AG04449 (cell line): ENCODE results near the gene SAC3D1.

Source experiments
- CTCF ChIA-PET: fragments of 350-600 bp; formaldehyde crosslinking; extraction: SDS; loops from one replicate; lab custom pipeline; 2021; ENCODE audit warnings: antibody characterized with exemption; lab: Yijun Ruan, JAX
- POLR2A ChIA-PET: fragments of 400-600, 350-600 bp; formaldehyde crosslinking; extraction: SDS; loops from one replicate; lab custom pipeline; 2020; ENCODE audit warnings: antibody characterized with exemption, inconsistent platforms; lab: Yijun Ruan, JAX
- DNase-seq: peaks from one replicate; pipeline ENCODE4 v3.0.0-alpha.2; 2010; ENCODE audit warnings: low read depth, low spot score
- H3K4me3 ChIP-seq: 2 replicates; pipeline ENCODE4 v1.5.1; 2011; ENCODE audit warnings: low read depth, mild to moderate bottlenecking, control low read depth, low read length
- TF ChIP-seq, protein P1 (sequence below): IDR thresholded peaks from one replicate; pipeline ENCODE4 v1.5.1; 2011; ENCODE audit warnings: mild to moderate bottlenecking, moderate library complexity, low read length, control low read depth, inconsistent platforms; ENCODE audit not compliant: insufficient read depth; ENCODE audit errors: missing control alignments

SAC3D1 gene

DNA sequence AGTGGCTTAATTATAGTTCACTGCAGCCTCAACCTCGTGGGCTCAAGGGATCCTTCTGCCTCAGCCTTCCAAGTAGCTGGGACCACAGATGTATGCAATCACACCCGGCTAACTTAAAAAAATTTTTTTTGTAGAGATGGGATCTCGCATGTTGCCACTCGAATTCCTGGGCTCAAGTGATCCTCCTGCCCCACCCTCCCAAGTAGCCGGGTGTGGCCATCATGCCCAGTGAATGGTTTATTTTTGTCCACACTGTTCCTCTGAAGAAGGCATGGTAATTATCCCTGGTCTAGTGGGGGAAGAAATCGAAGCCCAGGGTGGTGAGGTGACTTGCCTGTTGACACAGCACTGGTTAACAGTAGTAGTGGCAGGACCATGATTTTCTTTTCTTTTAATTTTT, 1.9 kb downstream of the SAC3D1 start:
- no peak for DNase-seq
- POLR2A ChIA-PET = interaction anchor here (0.6 kb wide), 1 partner anchor 25 kb away, joined by 3 read pairs; no protein-coding TSS in a partner anchor
- CTCF ChIA-PET = interaction anchor here (1.2 to 1.5 kb wide), 2 partner anchors 14 to 29 kb away, joined by 4 to 5 read pairs; partner anchors contain the start of gene ARL2
- no peak overlapping the region for H3K4me3 ChIP-seq
- TF ChIP-seq, protein P1, sequence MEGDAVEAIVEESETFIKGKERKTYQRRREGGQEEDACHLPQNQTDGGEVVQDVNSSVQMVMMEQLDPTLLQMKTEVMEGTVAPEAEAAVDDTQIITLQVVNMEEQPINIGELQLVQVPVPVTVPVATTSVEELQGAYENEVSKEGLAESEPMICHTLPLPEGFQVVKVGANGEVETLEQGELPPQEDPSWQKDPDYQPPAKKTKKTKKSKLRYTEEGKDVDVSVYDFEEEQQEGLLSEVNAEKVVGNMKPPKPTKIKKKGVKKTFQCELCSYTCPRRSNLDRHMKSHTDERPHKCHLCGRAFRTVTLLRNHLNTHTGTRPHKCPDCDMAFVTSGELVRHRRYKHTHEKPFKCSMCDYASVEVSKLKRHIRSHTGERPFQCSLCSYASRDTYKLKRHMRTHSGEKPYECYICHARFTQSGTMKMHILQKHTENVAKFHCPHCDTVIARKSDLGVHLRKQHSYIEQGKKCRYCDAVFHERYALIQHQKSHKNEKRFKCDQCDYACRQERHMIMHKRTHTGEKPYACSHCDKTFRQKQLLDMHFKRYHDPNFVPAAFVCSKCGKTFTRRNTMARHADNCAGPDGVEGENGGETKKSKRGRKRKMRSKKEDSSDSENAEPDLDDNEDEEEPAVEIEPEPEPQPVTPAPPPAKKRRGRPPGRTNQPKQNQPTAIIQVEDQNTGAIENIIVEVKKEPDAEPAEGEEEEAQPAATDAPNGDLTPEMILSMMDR = no peak

DNA sequence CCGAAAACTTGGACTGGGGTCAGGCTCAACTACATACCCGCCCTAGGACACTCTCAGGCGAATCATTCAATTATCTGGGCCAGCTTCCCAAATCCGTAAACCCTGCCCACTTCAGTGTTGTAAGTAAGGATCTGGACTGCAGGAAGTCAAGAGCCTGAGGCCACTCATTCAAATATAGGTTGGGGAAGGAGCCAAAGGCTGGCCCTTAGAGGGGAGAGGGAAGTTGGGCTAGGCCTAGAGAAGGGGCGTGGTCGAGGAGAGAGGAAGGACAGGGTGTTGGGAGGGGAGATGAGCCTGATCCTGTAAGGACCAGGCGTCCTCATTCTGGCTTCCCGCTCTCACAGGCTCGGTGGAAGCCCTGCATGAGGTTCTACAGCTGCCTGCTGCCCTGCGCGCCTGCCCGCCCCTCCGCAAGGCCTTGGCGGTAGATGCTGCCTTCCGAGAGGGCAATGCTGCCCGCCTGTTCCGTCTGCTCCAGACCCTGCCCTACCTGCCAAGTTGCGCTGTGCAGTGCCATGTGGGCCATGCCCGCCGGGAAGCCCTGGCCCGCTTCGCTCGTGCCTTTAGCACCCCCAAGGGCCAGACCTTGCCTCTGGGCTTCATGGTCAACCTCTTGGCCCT, 3.0 kb downstream of the SAC3D1 start:
- DNase-seq = no peak
- H3K4me3 ChIP-seq = no peak overlapping the region
- CTCF ChIA-PET = interaction anchor here (1.2 to 1.5 kb wide), 2 partner anchors 15 to 30 kb away, joined by 4 to 5 read pairs; partner anchors contain the start of gene ARL2
- POLR2A ChIA-PET = no interaction called here
- TF ChIP-seq, protein P1 = no peak

DNA sequence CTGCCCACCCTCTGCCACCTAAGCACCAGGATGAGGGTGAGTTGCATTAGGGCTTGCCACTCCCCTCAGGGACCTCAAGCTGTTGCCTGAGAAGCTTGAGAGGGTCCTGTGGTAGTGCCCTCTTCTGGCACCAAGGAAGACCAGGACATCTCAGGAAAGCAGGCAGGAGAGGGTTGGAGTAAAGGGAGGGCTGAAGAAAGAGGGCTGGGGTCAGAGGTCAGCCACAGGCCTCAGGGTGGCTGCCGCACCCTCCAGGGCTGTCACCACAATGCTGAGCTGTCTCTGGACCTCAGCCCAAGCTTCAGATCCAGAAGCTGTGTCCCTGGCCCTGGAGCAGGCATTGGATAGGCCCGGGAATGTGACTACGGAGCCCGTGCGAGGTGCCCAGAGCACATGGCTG, 4.1 kb downstream of the SAC3D1 start:
- DNase-seq = no peak
- ChIA-PET CTCF (no interaction called here), POLR2A (no interaction called here)
- no peak overlapping the region for H3K4me3 ChIP-seq
- TF ChIP-seq, protein P1 = no peak

DNA sequence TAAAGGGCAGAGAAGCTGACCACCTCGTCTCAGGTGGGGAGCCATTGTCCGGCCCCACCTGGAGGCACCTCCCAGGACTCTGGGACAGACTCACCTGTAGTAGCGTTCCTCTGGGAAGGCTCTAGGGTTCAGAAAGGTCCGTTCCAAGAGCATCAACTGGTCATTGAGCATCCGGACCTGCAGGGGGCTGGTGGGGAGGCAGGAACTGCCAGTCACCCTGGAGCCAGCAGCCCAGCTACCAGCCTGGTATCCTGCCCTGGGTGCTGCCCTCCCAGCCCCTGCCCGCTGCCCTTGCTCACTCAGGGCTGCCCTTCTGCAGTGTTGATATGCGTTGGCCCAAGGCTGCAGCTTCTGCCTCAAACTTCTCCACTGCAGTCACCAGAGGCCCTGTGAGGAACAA, 4.7 kb downstream of the SAC3D1 start:
- H3K4me3 ChIP-seq = no peak overlapping the region
- ChIA-PET POLR2A (no interaction called here), CTCF (no interaction called here)
- no peak for DNase-seq
- TF ChIP-seq, protein P1 = no peak

DNA sequence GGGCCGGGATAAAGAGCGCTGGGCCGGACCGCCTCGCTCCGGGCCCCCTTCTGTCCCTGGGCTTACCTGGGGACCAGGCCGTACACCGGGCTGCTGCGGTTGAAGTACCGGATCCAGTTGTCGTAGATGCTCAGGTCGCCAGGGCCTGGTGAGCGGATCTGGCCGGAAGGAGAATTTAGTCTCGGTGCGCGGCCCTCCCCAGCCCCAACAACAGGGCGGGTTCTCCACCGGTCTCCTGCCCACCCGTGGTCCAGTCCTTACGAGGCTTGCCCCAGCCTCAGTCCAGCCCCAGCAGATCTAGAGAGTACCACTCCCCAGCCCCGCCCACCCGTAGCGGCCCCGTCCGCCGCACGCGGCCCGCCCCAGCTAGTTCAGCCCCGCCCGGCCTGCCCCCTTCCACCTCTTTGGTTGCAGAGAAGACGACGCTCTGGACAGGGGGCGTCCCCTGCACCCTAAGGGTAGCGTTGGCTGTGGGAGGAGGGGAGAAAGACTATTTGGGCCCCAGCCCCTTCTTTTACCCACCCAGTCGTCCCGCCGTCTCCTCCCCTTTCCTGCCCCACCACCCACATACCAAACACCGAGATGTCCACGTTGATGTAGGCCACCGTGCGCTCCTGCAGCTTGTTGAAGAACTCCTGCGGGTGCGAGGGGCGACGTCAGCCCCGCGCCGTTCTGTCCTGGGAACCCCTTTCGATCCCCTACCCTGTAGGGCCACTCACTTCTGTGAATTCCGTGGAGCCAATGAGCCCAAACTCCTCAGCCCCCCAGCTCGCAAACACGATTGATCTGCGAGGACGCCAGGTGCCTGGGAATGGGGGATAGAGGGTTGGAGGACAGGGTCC, 6.8 kb downstream of the SAC3D1 start:
- TF ChIP-seq, protein P1 = no peak
- peak overlapping the region; percentile 44 for H3K4me3 ChIP-seq
- ChIA-PET POLR2A (no interaction called here), CTCF (interaction anchor here (1.8 kb wide), 1 partner anchor 33 kb away, joined by 5 read pairs; the partner anchor contains the start of gene ARL2)
- DNase-seq = no peak

DNA sequence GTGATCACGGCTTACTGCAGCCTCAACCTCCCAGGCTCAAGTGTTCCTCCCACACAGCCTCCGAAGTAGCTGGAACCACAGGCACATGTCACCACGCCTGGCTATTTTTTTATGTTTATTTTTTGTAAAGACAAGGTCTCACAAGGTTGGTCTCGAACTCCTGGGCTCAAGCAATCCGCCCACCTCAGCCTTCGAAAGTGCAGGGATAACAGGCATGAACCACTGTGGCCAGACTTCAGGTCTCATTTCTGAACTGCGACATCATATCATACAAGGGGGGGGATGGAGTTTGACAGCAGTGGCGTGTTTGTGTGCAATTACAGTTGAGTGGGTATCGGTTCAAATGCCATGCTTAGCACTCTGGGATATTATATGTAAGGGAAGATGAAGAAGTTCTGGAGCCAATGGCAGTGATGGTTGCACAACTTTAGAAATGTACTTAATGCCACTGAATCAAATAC, 10.4 kb downstream of the SAC3D1 start:
- no peak for DNase-seq
- TF ChIP-seq, protein P1 = no peak
- CTCF ChIA-PET = no interaction called here
- POLR2A ChIA-PET = no interaction called here
- H3K4me3 ChIP-seq = no peak overlapping the region
